Measurements from ENCODE around the gene PDZD7. TPM values are rescaled to one million over a fixed set of nuclear protein-coding genes. Genes with fewer than 3 reads are reported as not detected.

Gene PDZD7
- total and polyA plus RNA-seq, 2 donors (not counting 3 experiments of a cell fraction or from before 2014, with no cell fraction given) = 0.41 to 1.6 TPM

- H3K4me3 ChIP-seq (replicated peaks in 1 of 3; ENCODE audit: insufficient read depth in 1 of 3, low read depth in 1 of 3, low read length in 3 of 3) = no peak overlapping the region
- dilution Hi-C loops (cut with MboI; ENCODE audit: extremely low pct_ligation_motif_present, low sequenced_read_pairs) (no loop called here), intact Hi-C loops (cut with micrococcal nuclease) (no loop called here)
- no peaks in the 10 kb centered on the region for H3K79me2 ChIP-seq (ENCODE audit: control insufficient read depth, insufficient read depth, low read length)
- FAIRE-seq (no peak), DNase-seq (ENCODE audit: low read depth, low spot score) (peak; percentile 21)
- BruUV-seq (replicated peaks) = no TSS peak
- ChIA-PET CTCF (interaction anchor here (0.6 to 13.1 kb wide), 5 partner anchors 13 to 79 kb away, joined by 3 to 290 read pairs (median 17); no protein-coding TSS in a partner anchor), POLR2A (no interaction called here)
- TF ChIP-seq CTCF (IDR thresholded peaks at IDR 0.05; ENCODE audit: extremely low read depth in 1 of 2, insufficient read depth in 1 of 2, low read depth in 1 of 2, low read length in 2 of 2) = no peak
- TF ChIP-seq MYC (IDR thresholded peaks at IDR 0.05; ENCODE audit: low read depth, low read length) = no peak
- no peak for TF ChIP-seq POLR2AphosphoS5 (IDR thresholded peaks at IDR 0.05; ENCODE audit: insufficient read depth, low read depth, low read length)
- TF ChIP-seq JUN (IDR thresholded peaks at IDR 0.05; ENCODE audit: borderline replicate concordance, insufficient read depth, insufficient read length, low read depth) = no peak
- TF ChIP-seq EZH2 (IDR thresholded peaks at IDR 0.05; ENCODE audit: borderline replicate concordance, low read depth, low read length, severe bottlenecking) = no peak
- TF ChIP-seq POLR2A (IDR thresholded peaks at IDR 0.05; ENCODE audit: low read depth, low read length) = no peak
- TF ChIP-seq FOS (IDR thresholded peaks at IDR 0.05; ENCODE audit: borderline replicate concordance, insufficient read depth, low read length) = no peak
- TF ChIP-seq GATA2 (IDR thresholded peaks at IDR 0.05; ENCODE audit: insufficient read depth, insufficient read length, low read depth, low read length) = no peak
- no peak for TF ChIP-seq MAX (IDR thresholded peaks at IDR 0.05; ENCODE audit: insufficient read depth, insufficient read length)
- no peaks in the 10 kb centered on the region for H3K27me3 ChIP-seq (ENCODE audit: control insufficient read depth in 2 of 2, insufficient read depth in 2 of 2, low read length in 2 of 2)
- H2AFZ ChIP-seq (ENCODE audit: low read depth, low read length) = peak overlapping the region; percentile 33
- H3K9me3 ChIP-seq (replicated peaks; ENCODE audit: control insufficient read depth, insufficient read depth, low read length) = no peaks in the 10 kb centered on the region
- no peak overlapping the region for H3K27ac ChIP-seq (ENCODE audit: insufficient read depth, low read depth, low read length)
- peak overlapping the region; percentile 13 for H3K4me2 ChIP-seq (ENCODE audit: insufficient read depth, low read length)
- H3K36me3 ChIP-seq (ENCODE audit: control insufficient read depth in 2 of 2, extremely low read depth in 1 of 2, insufficient read depth in 2 of 2, low read length in 2 of 2) = no peaks in the 10 kb centered on the region
- H3K9me1 ChIP-seq (replicated peaks; ENCODE audit: control insufficient read depth, extremely low read depth, insufficient read depth, low read length) = no peaks in the 10 kb centered on the region
- no peaks in the 10 kb centered on the region for H4K20me1 ChIP-seq (replicated peaks; ENCODE audit: control insufficient read depth, extremely low read depth, insufficient read depth, low read length)
- peaks cover 54% of the 10 kb centered on the region for H3K4me1 ChIP-seq (ENCODE audit: control insufficient read depth, extremely low read depth, insufficient read depth, low read length)
- no peak overlapping the region for H3K9ac ChIP-seq (replicated peaks; ENCODE audit: extremely low read depth, insufficient read depth, low read length)
These were observed 32.2 kb upstream of the PDZD7 start for GRCh38 chr10:101063050-101063525.

All from endothelial cell of umbilical vein (primary cell).